ENCODE data around the gene GCA.

The GCA gene

GRCh38 chr2:162328424-162329157, 15.3 kb upstream of the GCA start:
- DNase-seq (ENCODE audit: low spot score), result no peak

GRCh38 chr2:162330881-162331280, 13.1 kb upstream of the GCA start:
- no peak for DNase-seq (ENCODE audit: low spot score)

- peak; percentile 29 for DNase-seq (ENCODE audit: low spot score)
Measured at GRCh38 chr2:162333968-162334367, 10.0 kb upstream of the GCA start.

- DNase-seq (ENCODE audit: low spot score), result no peak
Measured at GRCh38 chr2:162337868-162338267, 6.1 kb upstream of the GCA start.

- DNase-seq (ENCODE audit: low spot score), result no peak
Measured at GRCh38 chr2:162340822-162341221, 3.1 kb upstream of the GCA start.

- no peak for DNase-seq (ENCODE audit: low spot score)
Measured at GRCh38 chr2:162342321-162342720, 1.6 kb upstream of the GCA start.

- no peak for DNase-seq (ENCODE audit: low spot score)
Measured at GRCh38 chr2:162342841-162343240, 1.1 kb upstream of the GCA start.

GRCh38 chr2:162343492-162343823, 474 bp upstream of the GCA start:
- no peak for DNase-seq (ENCODE audit: low spot score)

- peak; percentile 3 for DNase-seq (ENCODE audit: low spot score)
Measured at GRCh38 chr2:162344617-162344950, 652 bp downstream of the GCA start.

GRCh38 chr2:162365392-162365791, 21.5 kb downstream of the GCA start:
- no peak for DNase-seq (ENCODE audit: low spot score)

- no peak for DNase-seq (ENCODE audit: low spot score)
Measured at GRCh38 chr2:162368494-162368893, 24.6 kb downstream of the GCA start.

- no peak for DNase-seq (ENCODE audit: low spot score)
Measured at GRCh38 chr2:162369551-162369950, 25.6 kb downstream of the GCA start.

GRCh38 chr2:162370931-162371330, 27.0 kb downstream of the GCA start:
- no peak for DNase-seq (ENCODE audit: low spot score)

- DNase-seq (ENCODE audit: low spot score), result no peak
Measured at GRCh38 chr2:162372818-162373217, 28.9 kb downstream of the GCA start.

GRCh38 chr2:162379719-162380580, 36.0 kb downstream of the GCA start:
- DNase-seq (ENCODE audit: low spot score), result no peak

GRCh38 chr2:162381851-162382250, 37.9 kb downstream of the GCA start:
- DNase-seq (ENCODE audit: low spot score), result no peak

GRCh38 chr2:162382278-162382677, 38.3 kb downstream of the GCA start:
- DNase-seq (ENCODE audit: low spot score), result no peak

GRCh38 chr2:162385536-162385935, 41.6 kb downstream of the GCA start:
- DNase-seq (ENCODE audit: low spot score), result no peak

GRCh38 chr2:162390801-162391200, 46.9 kb downstream of the GCA start:
- DNase-seq (ENCODE audit: low spot score), result no peak

GRCh38 chr2:162400336-162400735, 56.4 kb downstream of the GCA start:
- DNase-seq (ENCODE audit: low spot score), result no peak

- no peak for DNase-seq (ENCODE audit: low spot score)
Measured at GRCh38 chr2:162401871-162402270, 57.9 kb downstream of the GCA start.

- DNase-seq (ENCODE audit: low spot score), result no peak
Measured at GRCh38 chr2:162403884-162404283, 60.0 kb downstream of the GCA start.
